Mesodermal cell (in vitro differentiated cells): Measurements from ENCODE around the gene ZBTB16.

ENCODE experiments used
- H3K27ac ChIP-seq: 2 replicates; pipeline ENCODE4 v1.7.0; 2013; ENCODE audit warnings: mild to moderate bottlenecking, low read depth, low read length, moderate library complexity; ENCODE audit not compliant: severe bottlenecking
- H3K36me3 ChIP-seq: 2 replicates; pipeline ENCODE4 v1.7.1; 2013; ENCODE audit warnings: mild to moderate bottlenecking, low read length, moderate library complexity; ENCODE audit not compliant: control insufficient read depth, insufficient read depth
- H3K4me1 ChIP-seq: one replicate; pipeline ENCODE4 v1.7.1; 2013; ENCODE audit warnings: mild to moderate bottlenecking, low read length; ENCODE audit not compliant: insufficient read depth, control insufficient read depth, poor library complexity, severe bottlenecking
- H3K4me3 ChIP-seq: 2 replicates; pipeline ENCODE4 v1.7.0; 2013; ENCODE audit warnings: low read length, control low read depth, mild to moderate bottlenecking; ENCODE audit not compliant: insufficient read depth, poor library complexity, severe bottlenecking; ENCODE audit errors: extremely low read depth
- H3K9me3 ChIP-seq: 2 replicates; pipeline ENCODE4 v1.7.1; 2013; ENCODE audit warnings: mild to moderate bottlenecking, low read length, moderate library complexity; ENCODE audit not compliant: control insufficient read depth
- WGBS, 2 experiments: methylation state at CpG; one replicate each; pipeline ENCODE4 v1.1.5; 2013; ENCODE audit warnings: missing lambda C conversion rate in 2 of 2; ENCODE audit not compliant: insufficient coverage in 2 of 2; 5-methylcytosine and 5-hydroxymethylcytosine counted together

The ZBTB16 gene

GRCh38 chr11:114092953-114093352 is 33.4 kb downstream of the ZBTB16 start:
- no peaks in the 10 kb centered on the region for H3K9me3 ChIP-seq
- no peak overlapping the region for H3K27ac ChIP-seq
- WGBS, 2 experiments, result 90 to 100% methylated on average over 2 of the region's 3 CpGs
- no peak overlapping the region for H3K4me3 ChIP-seq
- peaks cover 17% of the 10 kb centered on the region for H3K4me1 ChIP-seq
- no peaks in the 10 kb centered on the region for H3K36me3 ChIP-seq

GRCh38 chr11:114094516-114094915 is 35.0 kb downstream of the ZBTB16 start:
- WGBS, 2 experiments, result 81 to 90% methylated on average over 3 of the region's 3 CpGs

GRCh38 chr11:114095899-114096298 is 36.4 kb downstream of the ZBTB16 start:
- no CpG with 5 or more reads among the region's 3 CpGs for WGBS, 2 experiments
- no peaks in the 10 kb centered on the region for H3K36me3 ChIP-seq
- no peak overlapping the region for H3K4me3 ChIP-seq

More at GRCh38 chr11:114094516-114094915, 35.0 kb downstream of the ZBTB16 start:
- H3K9me3 ChIP-seq, result no peaks in the 10 kb centered on the region
- H3K36me3 ChIP-seq, result no peaks in the 10 kb centered on the region
- H3K4me3 ChIP-seq, result no peak overlapping the region
- H3K27ac ChIP-seq, result no peak overlapping the region
- peaks cover 17% of the 10 kb centered on the region for H3K4me1 ChIP-seq

GRCh38 chr11:114097832-114098231 is 38.3 kb downstream of the ZBTB16 start:
- Histone ChIP-seq H3K36me3 (no peaks in the 10 kb centered on the region), H3K9me3 (no peaks in the 10 kb centered on the region), H3K4me1 (no peaks in the 10 kb centered on the region), H3K4me3 (no peak overlapping the region), H3K27ac (no peak overlapping the region)
- WGBS, 2 experiments, result 94 to 100% methylated on average over 1 to 2 of the region's 2 CpGs

More at GRCh38 chr11:114095899-114096298, 36.4 kb downstream of the ZBTB16 start:
- peaks cover 15% of the 10 kb centered on the region for H3K4me1 ChIP-seq
- no peaks in the 10 kb centered on the region for H3K9me3 ChIP-seq
- no peak overlapping the region for H3K27ac ChIP-seq

- Histone ChIP-seq H3K36me3 (no peaks in the 10 kb centered on the region), H3K9me3 (no peaks in the 10 kb centered on the region), H3K4me3 (no peak overlapping the region), H3K4me1 (peaks cover 6% of the 10 kb centered on the region), H3K27ac (no peak overlapping the region)
- 83 to 89% methylated on average over 1 of the region's 3 CpGs for WGBS, 2 experiments
Measured at GRCh38 chr11:114098927-114099326, 39.4 kb downstream of the ZBTB16 start.

- H3K4me1 ChIP-seq, result peaks cover 11% of the 10 kb centered on the region
- H3K4me3 ChIP-seq, result no peak overlapping the region
- H3K9me3 ChIP-seq, result no peaks in the 10 kb centered on the region
- H3K36me3 ChIP-seq, result no peaks in the 10 kb centered on the region
- WGBS, 2 experiments, result 88% methylated on average over 1 of the region's 5 CpGs; no CpG with 5 or more reads in 1 of the 2 experiments
- H3K27ac ChIP-seq, result no peak overlapping the region
Measured at GRCh38 chr11:114099392-114100178, 40.1 kb downstream of the ZBTB16 start.

GRCh38 chr11:114102993-114103896 is 43.7 kb downstream of the ZBTB16 start:
- Histone ChIP-seq H3K4me1 (peaks cover 11% of the 10 kb centered on the region), H3K9me3 (no peaks in the 10 kb centered on the region), H3K36me3 (no peaks in the 10 kb centered on the region), H3K27ac (no peak overlapping the region), H3K4me3 (no peak overlapping the region)
- WGBS, 2 experiments, result 79 to 87% methylated on average over 4 to 8 of the region's 13 CpGs

- no peaks in the 10 kb centered on the region for H3K36me3 ChIP-seq
- peak overlapping the region; percentile 1 for H3K27ac ChIP-seq
- H3K4me1 ChIP-seq, result peaks cover 21% of the 10 kb centered on the region
- H3K4me3 ChIP-seq, result no peak overlapping the region
- WGBS, 2 experiments, result no CpG with 5 or more reads among the region's 3 CpGs
- H3K9me3 ChIP-seq, result no peaks in the 10 kb centered on the region
Measured at GRCh38 chr11:114105611-114106010, 46.1 kb downstream of the ZBTB16 start.

GRCh38 chr11:114106047-114106446 is 46.5 kb downstream of the ZBTB16 start:
- no peaks in the 10 kb centered on the region for H3K9me3 ChIP-seq
- 83 to 84% methylated on average over 1 to 4 of the region's 8 CpGs for WGBS, 2 experiments
- peaks cover 24% of the 10 kb centered on the region for H3K4me1 ChIP-seq
- H3K36me3 ChIP-seq, result no peaks in the 10 kb centered on the region
- no peak overlapping the region for H3K4me3 ChIP-seq
- H3K27ac ChIP-seq, result no peak overlapping the region

- H3K4me1 ChIP-seq, result peaks cover 24% of the 10 kb centered on the region
Measured at GRCh38 chr11:114106986-114107385, 47.5 kb downstream of the ZBTB16 start.

More at GRCh38 chr11:114106986-114107385, 47.5 kb downstream of the ZBTB16 start:
- 94 to 98% methylated on average over 5 of the region's 6 CpGs for WGBS, 2 experiments
- H3K4me3 ChIP-seq, result no peak overlapping the region
- no peaks in the 10 kb centered on the region for H3K36me3 ChIP-seq
- no peak overlapping the region for H3K27ac ChIP-seq
- H3K9me3 ChIP-seq, result no peaks in the 10 kb centered on the region
